Heart left ventricle (tissue), 16 donors: ENCODE results near the gene SEMA4F. TPM values are rescaled to one million over a fixed set of nuclear protein-coding genes. Genes with fewer than 3 reads are reported as not detected.

Experiments
- ATAC-seq, 4 donors: fragments of 200-7000 bp; cut with Tn5 transposase; one replicate each; pipeline ENCODE4 v1.9.1; 2020 to 2022; ENCODE audit warnings: moderate library complexity in 4 of 4, mild to moderate bottlenecking in 3 of 4, moderate number of reproducible peaks in 1 of 4
- DNase-seq, 5 donors: peaks; one replicate each; pipeline ENCODE4 v3.0.0-alpha.2; 2020
- H3K27ac ChIP-seq, 12 donors: fragments of 200-600 bp; sonication (generic) in 4 of 12; one replicate each; pipeline versions ENCODE4 v1.5.0 to v1.8.0; 2016 to 2022; ENCODE audit warnings: mild to moderate bottlenecking in 2 of 12
- H3K27me3 ChIP-seq, 9 donors: fragments of 200-600 bp; sonication (generic) in 2 of 9; one replicate each; pipeline versions ENCODE4 v1.5.1 to v1.8.0; 2016 to 2022; ENCODE audit warnings: mild to moderate bottlenecking in 3 of 9
- H3K36me3 ChIP-seq, 9 donors: fragments of 200-600 bp; sonication (generic) in 2 of 9; one replicate each; pipeline versions ENCODE4 v1.5.0 to v1.8.0; 2018 to 2022; ENCODE audit warnings: mild to moderate bottlenecking in 2 of 9
- H3K4me1 ChIP-seq, 12 donors: fragments of 200-600 bp; sonication (generic) in 4 of 12; one replicate each; pipeline versions ENCODE4 v1.5.0 to v1.8.0; 2016 to 2022; ENCODE audit warnings: mild to moderate bottlenecking in 3 of 12
- H3K4me3 ChIP-seq, 12 donors: fragments of 200-600 bp; sonication (generic) in 4 of 12; one replicate each; pipeline versions ENCODE4 v1.5.0 to v1.8.0; 2017 to 2022; ENCODE audit warnings: mild to moderate bottlenecking in 9 of 12, moderate library complexity in 4 of 12
- H3K9me3 ChIP-seq, 12 donors: fragments of 200-600 bp; sonication (generic) in 4 of 12; one replicate each; pipeline versions ENCODE4 v1.5.0 to v1.8.0; 2016 to 2022; ENCODE audit warnings: mild to moderate bottlenecking in 1 of 12
- POLR2A ChIP-seq, 2 donors: fragments of 450-650 bp; IDR thresholded peaks; one replicate each; pipeline ENCODE4 v1.6.1; 2017; ENCODE audit warnings: antibody characterized with exemption in 2 of 2, mild to moderate bottlenecking in 2 of 2, moderate library complexity in 2 of 2
- WGBS, 4 donors: extraction: QIAGEN DNeasy Blood & Tissue Kit in 2 of 4; methylation state at CpG; one replicate each; pipeline versions ENCODE4 v1.1.5 to v1.1.7; 2013 to 2018; 5-methylcytosine and 5-hydroxymethylcytosine counted together
- intact Hi-C, 10 donors: fragments of 100-400 bp; cut with DNase I; formaldehyde crosslinking; loops; one replicate each; pipeline versions ENCODE4 v1.11.1 to v1.14.2; 2022
- polyA plus RNA-seq, 2 donors: library from polyadenylated mRNA; stranded (reverse); fragments of 200-250 nt; gene quantifications; one replicate each; pipeline ENCODE4 v1.2.3, GENCODE V29; 2013
- total RNA-seq, 9 donors: library from RNA; depleted of rRNA in 2 of 9; stranded (reverse); fragments of >200 nt in 2 of 9; fragmentation: NEBNext Ultra II Directional in 3 of 9; extraction: Animal tissue kit (Norgen Biotek cat#: 25700) in 3 of 9; gene quantifications; one replicate each; pipeline versions ENCODE4 v1.1.0 to v1.2.4, GENCODE V29; 2016 to 2023
- TF ChIP-seq, protein P1 (sequence below), 12 donors: fragments of 200-600 bp; sonication (generic) in 4 of 12; IDR thresholded peaks; one replicate each; pipeline versions ENCODE4 v1.5.0 to v1.8.0; 2018 to 2022; ENCODE audit warnings: antibody characterized with exemption in 12 of 12, mild to moderate bottlenecking in 5 of 12
- donor health status: ischemic (EF 13 %, LVEDD 7.1; RV severe dilation, severe dysfunction).
- donor health status: healthy with polysubstance abuse.
- donor health status: DM: no; HTN: yes; CAD: no.
- donor health status: DM: no; HTN: no; CAD: no.
- donor health status: ischemic (EF 25% LVEDD 6.9; RV normal size, moderate dysfunction).
- donor health status: ischemic (EF 25% LVEDD 5.7; RV mildly dilated, moderate dysfunction).
- donor health status: healthy.
- donor health status: DM: yes; HTN: yes; CAD: no.
- donor health status: ischemic (EF 35%, LVEDD 5.7; RV mildly dilated, moderate dysfunction).
- donor health status: nonischemic (EF 11% LVEDD 7.7; RV severe dilation, severe dysfunction).
- donor health status: DM: yes; HTN: yes; CAD: no.
- donor health status: PGD.
- donor health status: ischemic (EF 29% LVEDD 5.4; RV normal size, mild dysfunction).
- donor health status: nonischemic (EF 23%, LVEDD 6.1; RV moderate dilation, normal function).

Gene SEMA4F
- total and polyA plus RNA-seq, 11 donors = 0.95 to 4.9 (median 3.4) TPM

DNA sequence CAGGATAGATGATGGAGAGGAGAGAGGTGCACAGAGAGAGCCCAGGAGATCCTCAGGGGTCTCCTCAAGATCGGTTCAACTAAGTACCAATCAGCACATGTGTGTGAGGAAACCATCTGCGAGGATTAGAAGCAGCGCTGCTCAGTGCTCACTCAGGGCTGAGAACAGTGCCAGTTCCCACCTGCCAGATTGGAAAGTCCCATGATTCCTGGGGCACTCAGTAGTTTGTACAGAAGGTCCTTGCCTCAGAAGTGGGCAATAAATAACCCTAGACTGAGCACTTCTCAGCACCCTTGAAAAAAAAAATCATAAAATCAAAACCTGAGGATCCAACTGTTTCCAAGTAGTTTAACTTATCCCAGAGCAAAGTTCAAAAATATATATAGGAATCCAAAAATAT, 53.8 kb downstream of the SEMA4F start:
- no peak for ATAC-seq
- Histone ChIP-seq H3K36me3 (no peaks in the 10 kb centered on the region), H3K4me1 (peaks cover 0 to 8% (median 0%) of the 10 kb centered on the region in 12 donors), H3K9me3 (no peaks in the 10 kb centered on the region), H3K4me3 (no peak overlapping the region), H3K27ac (no peak overlapping the region), H3K27me3 (no peaks in the 10 kb centered on the region)
- intact Hi-C loops = no loop called here
- TF ChIP-seq, protein P1, sequence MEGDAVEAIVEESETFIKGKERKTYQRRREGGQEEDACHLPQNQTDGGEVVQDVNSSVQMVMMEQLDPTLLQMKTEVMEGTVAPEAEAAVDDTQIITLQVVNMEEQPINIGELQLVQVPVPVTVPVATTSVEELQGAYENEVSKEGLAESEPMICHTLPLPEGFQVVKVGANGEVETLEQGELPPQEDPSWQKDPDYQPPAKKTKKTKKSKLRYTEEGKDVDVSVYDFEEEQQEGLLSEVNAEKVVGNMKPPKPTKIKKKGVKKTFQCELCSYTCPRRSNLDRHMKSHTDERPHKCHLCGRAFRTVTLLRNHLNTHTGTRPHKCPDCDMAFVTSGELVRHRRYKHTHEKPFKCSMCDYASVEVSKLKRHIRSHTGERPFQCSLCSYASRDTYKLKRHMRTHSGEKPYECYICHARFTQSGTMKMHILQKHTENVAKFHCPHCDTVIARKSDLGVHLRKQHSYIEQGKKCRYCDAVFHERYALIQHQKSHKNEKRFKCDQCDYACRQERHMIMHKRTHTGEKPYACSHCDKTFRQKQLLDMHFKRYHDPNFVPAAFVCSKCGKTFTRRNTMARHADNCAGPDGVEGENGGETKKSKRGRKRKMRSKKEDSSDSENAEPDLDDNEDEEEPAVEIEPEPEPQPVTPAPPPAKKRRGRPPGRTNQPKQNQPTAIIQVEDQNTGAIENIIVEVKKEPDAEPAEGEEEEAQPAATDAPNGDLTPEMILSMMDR (IDR thresholded peaks at IDR 0.05) = no peak
- TF ChIP-seq POLR2A (IDR thresholded peaks at IDR 0.05) = no peak
- DNase-seq = no peak
- WGBS, 4 donors = 79 to 93% (median 85%) methylated on average over 3 of the region's 3 CpGs

DNA sequence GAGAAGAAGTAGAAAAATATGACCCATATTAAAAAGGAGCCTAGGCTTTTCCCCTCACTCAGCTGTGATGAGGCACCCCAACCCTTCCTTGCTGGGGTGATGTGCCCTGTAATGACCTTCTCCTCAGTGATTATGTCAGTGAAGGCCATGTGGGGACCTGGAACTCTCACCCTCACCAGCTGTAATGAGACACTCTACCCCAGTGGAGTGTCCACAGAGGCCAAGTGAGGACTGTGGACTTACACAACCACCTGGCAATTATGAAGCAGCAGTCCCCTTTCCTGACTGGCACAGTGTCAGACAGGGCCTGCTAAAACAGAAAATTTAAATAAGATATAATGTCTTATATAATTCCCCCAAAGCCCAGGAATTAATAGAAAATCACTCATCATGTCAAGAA, 54.2 kb downstream of the SEMA4F start:
- no peaks in the 10 kb centered on the region for H3K36me3 ChIP-seq
- DNase-seq = no peak
- TF ChIP-seq, protein P1 (IDR thresholded peaks at IDR 0.05) = no peak
- TF ChIP-seq POLR2A (IDR thresholded peaks at IDR 0.05) = no peak
- peaks cover 0 to 4% (median 0%) of the 10 kb centered on the region in 12 donors for H3K4me1 ChIP-seq
- intact Hi-C loops = no loop called here
- no peak overlapping the region for H3K27ac ChIP-seq
- no peak overlapping the region for H3K4me3 ChIP-seq
- H3K27me3 ChIP-seq = no peaks in the 10 kb centered on the region
- no peak for ATAC-seq
- no peaks in the 10 kb centered on the region for H3K9me3 ChIP-seq

DNA sequence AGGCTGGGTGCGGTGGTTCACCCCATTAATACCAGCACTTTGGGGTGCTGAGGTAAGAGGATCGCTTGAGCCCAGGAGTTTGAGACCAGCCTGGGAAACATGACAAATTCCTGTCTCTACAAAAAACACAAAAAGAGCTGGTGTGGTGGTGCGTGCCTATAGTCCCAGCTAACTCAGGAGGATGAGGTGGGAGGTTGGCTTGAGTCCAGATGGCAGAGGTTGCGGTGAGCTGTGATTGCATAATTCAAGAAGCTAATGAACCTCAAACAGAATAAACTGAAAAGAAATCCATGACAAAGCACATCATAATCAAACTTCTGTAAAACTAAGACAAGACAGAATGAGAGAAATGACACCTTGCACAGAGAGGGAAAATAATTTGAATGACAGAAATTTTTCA, 54.8 kb downstream of the SEMA4F start:
- no peaks in the 10 kb centered on the region for H3K27me3 ChIP-seq
- no peak overlapping the region for H3K27ac ChIP-seq

GRCh38 chr2:74712223-74713053, 58.4 kb downstream of the SEMA4F start:
- intact Hi-C loops = loop anchor here in 1 of 10 donors (10.0 kb wide), 1 partner anchor 692 kb away; no protein-coding TSS in a partner anchor

More for the DNA sequence above, 54.8 kb downstream of the SEMA4F start:
- no peak for TF ChIP-seq POLR2A (IDR thresholded peaks at IDR 0.05)
- no peaks in the 10 kb centered on the region for H3K36me3 ChIP-seq
- DNase-seq (no peak), ATAC-seq (no peak)
- WGBS, 4 donors = 70 to 80% (median 74%) methylated on average over 4 of the region's 4 CpGs
- H3K4me3 ChIP-seq = no peak overlapping the region
- no peaks in the 10 kb centered on the region for H3K9me3 ChIP-seq
- no peaks in the 10 kb centered on the region for H3K4me1 ChIP-seq
- intact Hi-C loops = no loop called here

More at GRCh38 chr2:74712223-74713053, 58.4 kb downstream of the SEMA4F start:
- WGBS, 4 donors = 81 to 97% (median 92%) methylated on average over 9 of the region's 9 CpGs
- H3K4me1 ChIP-seq = peaks cover 0 to 11% (median 3%) of the 10 kb centered on the region in 12 donors
- no peaks in the 10 kb centered on the region for H3K9me3 ChIP-seq
- no peaks in the 10 kb centered on the region for H3K36me3 ChIP-seq
- no peak overlapping the region for H3K4me3 ChIP-seq
- no peak for TF ChIP-seq POLR2A (IDR thresholded peaks at IDR 0.05)
- TF ChIP-seq, protein P1 (IDR thresholded peaks at IDR 0.05) = no peak
- no peak for DNase-seq
- peaks cover 0 to 16% (median 4%) of the 10 kb centered on the region in 9 donors for H3K27me3 ChIP-seq
- ATAC-seq = no peak
- H3K27ac ChIP-seq = no peak overlapping the region
